T-helper 17 cell (primary cell): ENCODE measurements around the gene DDX54. TPM values are rescaled to one million over a fixed set of nuclear protein-coding genes. Genes with fewer than 3 reads are reported as not detected.
"Not testable (repeated sequence)": the region's sequence is repeated elsewhere in the genome, so short reads cannot be mapped to it uniquely, and the experiment has no call there.

Source experiments
- ATAC-seq: fragments of 150-1000 bp; cut with Tn5 transposase; 2 replicates; pipeline ENCODE4 v1.10.0; 2021; ENCODE audit warnings: mild to moderate bottlenecking, moderate library complexity
- DNase-seq, 3 donors: peaks; one replicate each; pipeline versions ENCODE4 v3.0.0 to v3.0.0-alpha.2; 2020 to 2021
- H3K9me3 ChIP-seq: one replicate; pipeline ENCODE4 v1.7.0; 2013; ENCODE audit warnings: low read length, mild to moderate bottlenecking; ENCODE audit not compliant: control insufficient read depth, poor library complexity, severe bottlenecking
- H3K27ac Mint-ChIP-seq: one replicate; pipeline ENCODE4 v1.8.0; 2022; ENCODE audit warnings: mild to moderate bottlenecking, moderate library complexity, mixed read lengths
- H3K27me3 Mint-ChIP-seq: one replicate; pipeline ENCODE4 v1.8.0; 2022; ENCODE audit warnings: mixed read lengths
- H3K36me3 Mint-ChIP-seq: one replicate; pipeline ENCODE4 v1.8.0; 2022; ENCODE audit warnings: low read depth, mixed read lengths
- H3K4me1 Mint-ChIP-seq: one replicate; pipeline ENCODE4 v1.8.0; 2022; ENCODE audit warnings: mild to moderate bottlenecking, mixed read lengths
- H3K4me3 Mint-ChIP-seq: one replicate; pipeline ENCODE4 v1.8.0; 2022; ENCODE audit warnings: mild to moderate bottlenecking, moderate library complexity, mixed read lengths
- total RNA-seq, 4 donors: library from RNA in 2 of 4; stranded (reverse) in 2 of 4; gene quantifications; one replicate each; pipeline ENCODE4 v1.2.3 and lab custom pipeline; 2022 to 2026

The DDX54 gene
- total RNA-seq, 2 donors from 2014 or later = 75.9 to 92.5 TPM

- no peaks in the 10 kb centered on the region for H3K4me1 Mint-ChIP-seq
- no peaks in the 10 kb centered on the region for H3K27me3 Mint-ChIP-seq
- H3K9me3 ChIP-seq = no peaks in the 10 kb centered on the region
- DNase-seq (no peak), ATAC-seq (no peak)
- H3K4me3 Mint-ChIP-seq = no peak overlapping the region
- no peak overlapping the region for H3K27ac Mint-ChIP-seq
- no peaks in the 10 kb centered on the region for H3K36me3 Mint-ChIP-seq
These were observed 42.9 kb downstream of the DDX54 start for GRCh38 chr12:113142173-113142885.

- H3K4me3 Mint-ChIP-seq, DNase-seq, H3K4me1 Mint-ChIP-seq, H3K36me3 Mint-ChIP-seq, H3K27ac Mint-ChIP-seq, ATAC-seq, H3K9me3 ChIP-seq, H3K27me3 Mint-ChIP-seq: not testable (repeated sequence)
These were observed 43.6 kb downstream of the DDX54 start for GRCh38 chr12:113141716-113142115.

GRCh38 chr12:113140706-113141105 lies 44.6 kb downstream of the DDX54 start:
- no peak for ATAC-seq
- H3K4me3 Mint-ChIP-seq = no peak overlapping the region
- H3K27ac Mint-ChIP-seq = no peak overlapping the region
- no peaks in the 10 kb centered on the region for H3K9me3 ChIP-seq
- H3K4me1 Mint-ChIP-seq = peaks cover 5% of the 10 kb centered on the region
- no peak for DNase-seq
- H3K27me3 Mint-ChIP-seq = peaks cover 12% of the 10 kb centered on the region
- H3K36me3 Mint-ChIP-seq = no peaks in the 10 kb centered on the region

GRCh38 chr12:113138826-113139225 lies 46.5 kb downstream of the DDX54 start:
- H3K36me3 Mint-ChIP-seq = no peaks in the 10 kb centered on the region

GRCh38 chr12:113137861-113138783 lies 47.2 kb downstream of the DDX54 start:
- H3K36me3 Mint-ChIP-seq = no peaks in the 10 kb centered on the region
- H3K27ac Mint-ChIP-seq = no peak overlapping the region
- H3K4me1 Mint-ChIP-seq = peaks cover 8% of the 10 kb centered on the region
- DNase-seq (no peak), ATAC-seq (no peak)
- no peak overlapping the region for H3K4me3 Mint-ChIP-seq
- H3K27me3 Mint-ChIP-seq = peaks cover 12% of the 10 kb centered on the region
- H3K9me3 ChIP-seq = no peaks in the 10 kb centered on the region

More at GRCh38 chr12:113138826-113139225, 46.5 kb downstream of the DDX54 start:
- H3K9me3 ChIP-seq = no peaks in the 10 kb centered on the region
- Mint-ChIP-seq H3K4me3 (no peak overlapping the region), H3K4me1 (peaks cover 8% of the 10 kb centered on the region), H3K27me3 (peaks cover 12% of the 10 kb centered on the region), H3K27ac (no peak overlapping the region)
- DNase-seq = no peak
- ATAC-seq = no peak

- ATAC-seq = no peak
- Mint-ChIP-seq H3K4me1 (peaks cover 8% of the 10 kb centered on the region), H3K36me3 (peaks cover 2% of the 10 kb centered on the region), H3K27ac (no peak overlapping the region), H3K4me3 (peak overlapping the region; percentile 63), H3K27me3 (peaks cover 12% of the 10 kb centered on the region)
- H3K9me3 ChIP-seq = no peaks in the 10 kb centered on the region
- no peak for DNase-seq
These were observed 48.2 kb downstream of the DDX54 start for GRCh38 chr12:113136990-113137511.

GRCh38 chr12:113136128-113136989 lies 48.9 kb downstream of the DDX54 start:
- Mint-ChIP-seq H3K27ac (peak overlapping the region; percentile 51), H3K36me3 (peaks cover 2% of the 10 kb centered on the region), H3K27me3 (peaks cover 12% of the 10 kb centered on the region), H3K4me3 (peak overlapping the region; percentile 89), H3K4me1 (peaks cover 8% of the 10 kb centered on the region)
- ATAC-seq (peak; percentile 74), DNase-seq (peak in 2 of 3 donors; percentile 23 to 41)
- H3K9me3 ChIP-seq = no peaks in the 10 kb centered on the region

GRCh38 chr12:113135178-113136127 lies 49.8 kb downstream of the DDX54 start, which contains the start of gene RASAL1:
Gene RASAL1, minus strand, starts transcription at chr12:113135761. Its CDS starts 299 bp downstream, at chr12:113135462.
- ATAC-seq (peak; percentile 92), DNase-seq (peak; percentile 51 to 77 (median 71))
- peaks cover 8% of the 10 kb centered on the region for H3K4me1 Mint-ChIP-seq
- H3K27me3 Mint-ChIP-seq = peaks cover 12% of the 10 kb centered on the region
- H3K4me3 Mint-ChIP-seq = peak within 1 kb of the TSS; percentile 89
- no peaks in the 10 kb centered on the region for H3K9me3 ChIP-seq
- H3K36me3 Mint-ChIP-seq = peaks cover 2% of the 10 kb centered on the region
- peak within 1 kb of the TSS; percentile 51 for H3K27ac Mint-ChIP-seq

GRCh38 chr12:113134521-113134951 lies 50.7 kb downstream of the DDX54 start:
- H3K4me1 Mint-ChIP-seq = peaks cover 10% of the 10 kb centered on the region
- H3K27ac Mint-ChIP-seq = no peak overlapping the region
- H3K36me3 Mint-ChIP-seq = peaks cover 2% of the 10 kb centered on the region

GRCh38 chr12:113134071-113134470 lies 51.2 kb downstream of the DDX54 start:
- H3K27me3 Mint-ChIP-seq = peaks cover 12% of the 10 kb centered on the region
- H3K4me3 Mint-ChIP-seq = no peak overlapping the region
- H3K36me3 Mint-ChIP-seq = peaks cover 2% of the 10 kb centered on the region
- ATAC-seq = no peak
- H3K27ac Mint-ChIP-seq = no peak overlapping the region
- no peaks in the 10 kb centered on the region for H3K9me3 ChIP-seq
- peaks cover 11% of the 10 kb centered on the region for H3K4me1 Mint-ChIP-seq
- DNase-seq = no peak

More at GRCh38 chr12:113134521-113134951, 50.7 kb downstream of the DDX54 start:
- no peaks in the 10 kb centered on the region for H3K9me3 ChIP-seq
- no peak for DNase-seq
- no peak for ATAC-seq
- Mint-ChIP-seq H3K27me3 (peaks cover 12% of the 10 kb centered on the region), H3K4me3 (no peak overlapping the region)

GRCh38 chr12:113133666-113134065 lies 51.6 kb downstream of the DDX54 start:
- H3K9me3 ChIP-seq = no peaks in the 10 kb centered on the region
- ATAC-seq = no peak
- H3K4me1 Mint-ChIP-seq = peaks cover 13% of the 10 kb centered on the region
- no peak overlapping the region for H3K4me3 Mint-ChIP-seq
- peaks cover 2% of the 10 kb centered on the region for H3K36me3 Mint-ChIP-seq
- H3K27me3 Mint-ChIP-seq = peaks cover 12% of the 10 kb centered on the region
- H3K27ac Mint-ChIP-seq = no peak overlapping the region
- DNase-seq = no peak
